PC-9 (cell line): ENCODE results near the gene DERL3. TPM values are rescaled to one million over a fixed set of nuclear protein-coding genes. Genes with fewer than 3 reads are reported as not detected.

Source experiments
- BruUV-seq: library from RNA; stranded (reverse); fragments of 400-500 nt; replicated peaks from 2 replicates; lab custom pipeline; 2021; lab: Mats Ljungman, UMichigan
- CTCF ChIA-PET: fragments of 300-600 bp; sonication (Branson Sonifier 250); formaldehyde crosslinking; loops from one replicate; lab custom pipeline; 2022; ENCODE audit warnings: antibody characterized with exemption; lab: Charles Lee
- POLR2A ChIA-PET: fragments of 300-600 bp; sonication (Branson Sonifier 250); formaldehyde crosslinking; loops from one replicate; lab custom pipeline; 2022; ENCODE audit warnings: antibody characterized with exemption; ENCODE audit not compliant: unreplicated experiment; lab: Charles Lee
- DNase-seq, 2 experiments: peaks; one replicate each; pipeline versions ENCODE4 v3.0.0 to v3.0.0-alpha.2; 2015 to 2022; ENCODE audit warnings: mixed read lengths in 1 of 2
- H2AFZ ChIP-seq: fragments of 200-600 bp; sonication (generic); 2 replicates; pipeline ENCODE4 v1.8.1; 2017; ENCODE audit warnings: antibody characterized with exemption
- H3F3A ChIP-seq: fragments of 200-600 bp; sonication (generic); 2 replicates; pipeline ENCODE4 v1.8.1; 2017; ENCODE audit warnings: antibody characterized with exemption, mild to moderate bottlenecking, low read depth; ENCODE audit not compliant: insufficient read depth
- H3K27ac ChIP-seq: fragments of 200-600 bp; sonication (generic); 2 replicates; pipeline ENCODE4 v1.6.1; 2016; ENCODE audit warnings: mixed run types
- H3K27me3 ChIP-seq: fragments of 200-600 bp; sonication (generic); 2 replicates; pipeline ENCODE4 v1.6.1; 2016; ENCODE audit warnings: low read depth, mixed run types; ENCODE audit not compliant: insufficient read depth
- H3K36me3 ChIP-seq: fragments of 200-600 bp; sonication (generic); 2 replicates; pipeline ENCODE4 v1.6.1; 2016; ENCODE audit warnings: low read depth, mixed run types
- H3K4me1 ChIP-seq: fragments of 200-600 bp; sonication (generic); replicated peaks from 2 replicates; pipeline ENCODE4 v1.6.1; 2016; ENCODE audit warnings: mixed run types; ENCODE audit not compliant: insufficient read depth
- H3K4me2 ChIP-seq: fragments of 200-600 bp; sonication (generic); 2 replicates; pipeline ENCODE4 v1.6.1; 2017; ENCODE audit warnings: mixed run types
- H3K4me3 ChIP-seq: fragments of 200-600 bp; sonication (generic); 2 replicates; pipeline ENCODE4 v1.6.1; 2016; ENCODE audit warnings: mixed run types
- H3K79me2 ChIP-seq: fragments of 200-600 bp; sonication (generic); 2 replicates; pipeline ENCODE4 v1.6.1; 2017; ENCODE audit warnings: low read depth, mixed run types
- H3K9me2 ChIP-seq: fragments of 200-600 bp; sonication (generic); 2 replicates; pipeline ENCODE4 v1.8.1; 2017; ENCODE audit warnings: mild to moderate bottlenecking; ENCODE audit not compliant: insufficient read depth
- H3K9me3 ChIP-seq: fragments of 200-600 bp; sonication (generic); 2 replicates; pipeline ENCODE4 v1.8.1; 2016; ENCODE audit warnings: low read depth; ENCODE audit not compliant: insufficient read depth
- H4K20me1 ChIP-seq: fragments of 200-600 bp; sonication (generic); 2 replicates; pipeline ENCODE4 v1.8.1; 2017; ENCODE audit not compliant: insufficient read depth
- CTCF ChIP-seq: fragments of 200-600 bp; sonication (generic); conservative IDR thresholded peaks from 2 replicates; pipeline ENCODE4 v1.6.1; 2017; ENCODE audit warnings: mixed run types, antibody characterized with exemption, mild to moderate bottlenecking, moderate library complexity
- EZH2 ChIP-seq: fragments of 200-600 bp; sonication (generic); IDR thresholded peaks from 2 replicates; pipeline ENCODE4 v1.8.0; 2017; ENCODE audit warnings: antibody characterized with exemption, low read depth
- intact Hi-C: fragments of 100-400 bp; cut with micrococcal nuclease; formaldehyde crosslinking; loops from one replicate; pipeline ENCODE4 v1.10.0; 2022; ENCODE audit not compliant: unreplicated experiment
- total RNA-seq: library from RNA; stranded (reverse); gene quantifications from 2 replicates; pipeline ENCODE4 v1.2.3, GENCODE V29; 2021

Gene DERL3
- total RNA-seq, 1 experiment from 2014 or later, result 0.41 TPM

GRCh38 chr22:23857606-23858483 lies 19.0 kb upstream of the DERL3 start, which contains the start of gene SLC2A11:
SLC2A11 (plus strand) TSS chr22:23857875; CDS start chr22:23858000, 125 bp downstream.
- DNase-seq, result peak; percentile 88 to 89
- POLR2A ChIA-PET, result interaction anchor here (0.8 to 1.0 kb wide), 3 partner anchors 21 to 107 kb away, joined by 4 to 8 read pairs (median 6); partner anchors contain the start of gene ZNF70
- CTCF ChIA-PET, result interaction anchor here (0.6 to 1.3 kb wide), 5 partner anchors 85 to 1930 kb away, joined by 3 to 9 read pairs (median 4); partner anchors contain the start of gene MMP11
- H4K20me1 ChIP-seq, result no peaks in the 10 kb centered on the region
- H3K4me3 ChIP-seq, result peak within 1 kb of the TSS; percentile 77
- H3K9me2 ChIP-seq, result no peaks in the 10 kb centered on the region
- H3K4me2 ChIP-seq, result peak within 1 kb of the TSS; percentile 80
- TF ChIP-seq CTCF, result no peak
- no peak for TF ChIP-seq EZH2
- H3K27ac ChIP-seq, result peak within 1 kb of the TSS; percentile 86
- TSS peak; percentile 38 for BruUV-seq
- H3K4me1 ChIP-seq, result peaks cover 10% of the 10 kb centered on the region; the same call in 1 of the 2 replicates
- intact Hi-C loops, result loop anchor here (5.0 kb wide), 1 partner anchor 91 kb away; the partner anchor contains the start of gene CHCHD10
- no peaks in the 10 kb centered on the region for H3K36me3 ChIP-seq
- peaks cover 20% of the 10 kb centered on the region for H3K79me2 ChIP-seq
- no peaks in the 10 kb centered on the region for H3K27me3 ChIP-seq
- H2AFZ ChIP-seq, result peak within 1 kb of the TSS; percentile 86
- H3K9me3 ChIP-seq, result no peaks in the 10 kb centered on the region
- peaks cover 15% of the 10 kb centered on the region; the same call in 1 of the 2 replicates for H3F3A ChIP-seq

GRCh38 chr22:23856721-23857605 lies 18.2 kb upstream of the DERL3 start:
- Histone ChIP-seq H3K27ac (peak overlapping the region; percentile 86), H3K4me1 (peaks cover 10% of the 10 kb centered on the region; the same call in 1 of the 2 replicates), H3K27me3 (no peaks in the 10 kb centered on the region), H3K79me2 (peaks cover 20% of the 10 kb centered on the region), H3K36me3 (no peaks in the 10 kb centered on the region), H4K20me1 (no peaks in the 10 kb centered on the region), H3K9me2 (no peaks in the 10 kb centered on the region), H3K9me3 (no peaks in the 10 kb centered on the region), H3F3A (peaks cover 16% of the 10 kb centered on the region; the same call in 1 of the 2 replicates), H3K4me3 (peak overlapping the region; percentile 77), H2AFZ (peak overlapping the region; percentile 85), H3K4me2 (peak overlapping the region; percentile 80)
- DNase-seq, result peak; percentile 72 to 90
- BruUV-seq, result no TSS peak
- ChIA-PET CTCF (interaction anchor here (0.6 to 1.3 kb wide), 5 partner anchors 84 to 1931 kb away, joined by 3 to 9 read pairs (median 4); partner anchors contain the start of gene MMP11), POLR2A (interaction anchor here (0.6 to 1.0 kb wide), 7 partner anchors 21 to 288 kb away, joined by 3 to 22 read pairs (median 8); partner anchors contain the start of genes MIF and ZNF70)
- intact Hi-C loops, result loop anchor here (5.0 kb wide), 1 partner anchor 90 kb away; the partner anchor contains the start of gene CHCHD10
- TF ChIP-seq EZH2, result no peak
- TF ChIP-seq CTCF, result no peak; the same call in 1 of the 2 replicates
